H1 (cell line): ENCODE results near the gene LAMTOR4. TPM values are rescaled to one million over a fixed set of nuclear protein-coding genes. Genes with fewer than 3 reads are reported as not detected.

Experiments used
- CTCF ChIA-PET: fragments of 300-600 bp; sonication (Branson Sonifier 250); formaldehyde crosslinking; loops from one replicate; lab custom pipeline; 2021; ENCODE audit not compliant: partially characterized antibody; lab: Charles Lee
- POLR2A ChIA-PET: fragments of 300-600 bp; sonication (Branson Sonifier 250); formaldehyde crosslinking; loops from one replicate; lab custom pipeline; 2021; ENCODE audit warnings: inconsistent platforms; ENCODE audit not compliant: partially characterized antibody; lab: Charles Lee
- DNase-seq, 2 experiments: peaks; one replicate each; pipeline versions ENCODE4 v3.0.0 to v3.0.0-alpha.2; 2010 to 2022; ENCODE audit warnings: low spot score in 2 of 2, low read depth in 1 of 2, mixed read lengths in 1 of 2
- FAIRE-seq: peaks from 2 replicates; lab custom pipeline; 2011; peaks lifted over from hg19 to GRCh38; lab: Jason Lieb, UNC
- H2AFZ ChIP-seq: 2 replicates; pipeline ENCODE4 v1.8.1; 2012; ENCODE audit warnings: low read length, inconsistent platforms
- H2AK5ac ChIP-seq: 2 replicates; pipeline ENCODE4 v1.6.1; 2013; ENCODE audit warnings: low read depth, low read length
- H2BK120ac ChIP-seq: replicated peaks from 2 replicates; pipeline ENCODE3; 2013; ENCODE audit warnings: low read depth, low read length, inconsistent platforms
- H2BK12ac ChIP-seq: 2 replicates; pipeline ENCODE4 v1.6.1; 2013; ENCODE audit warnings: low read depth, low read length
- H2BK15ac ChIP-seq: 2 replicates; pipeline ENCODE4 v1.6.1; 2013; ENCODE audit warnings: low read length
- H2BK20ac ChIP-seq: 2 replicates; pipeline ENCODE4 v1.6.1; 2013; ENCODE audit warnings: low read length
- H2BK5ac ChIP-seq: 2 replicates; pipeline ENCODE4 v1.6.1; 2013; ENCODE audit warnings: low read depth, low read length
- H3K14ac ChIP-seq: 2 replicates; pipeline ENCODE4 v1.6.1; 2013; ENCODE audit warnings: inconsistent platforms; ENCODE audit not compliant: insufficient read length
- H3K18ac ChIP-seq: 2 replicates; pipeline ENCODE4 v1.6.1; 2013; ENCODE audit warnings: low read length; ENCODE audit errors: extremely low read depth
- H3K23ac ChIP-seq: 2 replicates; pipeline ENCODE4 v1.6.1; 2013; ENCODE audit warnings: inconsistent platforms; ENCODE audit not compliant: insufficient read length
- H3K23me2 ChIP-seq: 2 replicates; pipeline ENCODE4 v1.6.1; 2013; ENCODE audit warnings: low read depth, low read length
- H3K27ac ChIP-seq: 2 replicates; pipeline ENCODE4 v1.6.1; 2011; ENCODE audit warnings: low read depth, low read length, inconsistent platforms
- H3K27me3 ChIP-seq, 4 experiments: replicated peaks in 1 of 4; 1 replicate in 1 of 4; 2 replicates in 3 of 4; pipeline versions ENCODE4 v1.6.1 to v1.8.1; 2011 to 2013; ENCODE audit warnings: low read length in 3 of 4, mild to moderate bottlenecking in 3 of 4, inconsistent platforms in 2 of 4, mixed read lengths in 2 of 4, moderate library complexity in 1 of 4; ENCODE audit not compliant: control insufficient read depth in 3 of 4, insufficient read depth in 3 of 4; ENCODE audit errors: extremely low read depth in 1 of 4
- H3K36me3 ChIP-seq, 4 experiments: 2 replicates each; pipeline versions ENCODE4 v1.6.1 to v1.8.1; 2011 to 2013; ENCODE audit warnings: mild to moderate bottlenecking in 4 of 4, low read length in 3 of 4, moderate library complexity in 2 of 4, control low read depth in 1 of 4, inconsistent platforms in 1 of 4; ENCODE audit not compliant: insufficient read depth in 4 of 4, control insufficient read depth in 2 of 4
- H3K4ac ChIP-seq: replicated peaks from 2 replicates; pipeline ENCODE3; 2013; ENCODE audit warnings: low read length, low read depth, mixed read lengths, inconsistent platforms; ENCODE audit not compliant: insufficient read length
- H3K4me1 ChIP-seq, 4 experiments: replicated peaks in 1 of 4; 1 replicate in 1 of 4; 2 replicates in 3 of 4; pipeline versions ENCODE4 v1.6.1 to v1.8.1; 2011 to 2013; ENCODE audit warnings: low read length in 3 of 4, inconsistent platforms in 2 of 4, mixed read lengths in 1 of 4; ENCODE audit not compliant: insufficient read depth in 4 of 4, control insufficient read depth in 3 of 4
- H3K4me2 ChIP-seq, 2 experiments: 2 replicates each; pipeline versions ENCODE4 v1.6.1 to v1.8.1; 2011 to 2013; ENCODE audit warnings: low read depth in 2 of 2, low read length in 2 of 2, control low read depth in 1 of 2, inconsistent platforms in 1 of 2, mild to moderate bottlenecking in 1 of 2; ENCODE audit not compliant: insufficient read depth in 1 of 2
- H3K4me3 ChIP-seq, 4 experiments: fragments of 200-600, 300-600 bp in 1 of 4; sonication (generic), shearing (Covaris generic), sonication (Bioruptor Twin) in 1 of 4; 2 replicates each; pipeline versions ENCODE4 v1.5.1 to v1.8.1; 2011 to 2016; ENCODE audit warnings: low read length in 4 of 4, low read depth in 3 of 4, control low read depth in 2 of 4, inconsistent platforms in 2 of 4, mild to moderate bottlenecking in 2 of 4, mixed read lengths in 1 of 4, moderate library complexity in 1 of 4; ENCODE audit not compliant: insufficient read depth in 2 of 4; ENCODE audit errors: extremely low read depth in 1 of 4
- H3K56ac ChIP-seq: replicated peaks from 2 replicates; pipeline ENCODE3; 2013; ENCODE audit warnings: low read depth, mild to moderate bottlenecking, mixed read lengths, low read length, inconsistent platforms; ENCODE audit not compliant: insufficient read length
- H3K79me1 ChIP-seq: 2 replicates; pipeline ENCODE4 v1.6.1; 2013; ENCODE audit warnings: low read depth, low read length, control low read depth
- H3K79me2 ChIP-seq, 2 experiments: 2 replicates each; pipeline versions ENCODE4 v1.6.1 to v1.8.1; 2012 to 2013; ENCODE audit warnings: low read length in 2 of 2, mild to moderate bottlenecking in 2 of 2, inconsistent platforms in 1 of 2; ENCODE audit not compliant: insufficient read depth in 2 of 2, control insufficient read depth in 1 of 2
- H3K9ac ChIP-seq, 4 experiments: replicated peaks in 1 of 4; 1 replicate in 1 of 4; 2 replicates in 3 of 4; pipeline versions ENCODE4 v1.6.1 to v1.8.1; 2011 to 2013; ENCODE audit warnings: low read depth in 3 of 4, low read length in 3 of 4, control low read depth in 2 of 4, mild to moderate bottlenecking in 2 of 4, moderate library complexity in 2 of 4, inconsistent platforms in 1 of 4; ENCODE audit errors: extremely low read depth in 1 of 4
- H3K9me3 ChIP-seq, 2 experiments: 2 replicates each; pipeline versions ENCODE4 v1.6.1 to v1.8.1; 2012 to 2013; ENCODE audit warnings: mild to moderate bottlenecking in 2 of 2, moderate library complexity in 2 of 2, control low read depth in 1 of 2, inconsistent platforms in 1 of 2, low read depth in 1 of 2, low read length in 1 of 2, mixed read lengths in 1 of 2; ENCODE audit not compliant: insufficient read depth in 2 of 2
- H4K20me1 ChIP-seq, 2 experiments: replicated peaks in 1 of 2; 2 replicates each; pipeline versions ENCODE3 to v1.8.1; 2011 to 2013; ENCODE audit warnings: inconsistent platforms in 2 of 2, low read length in 2 of 2, mild to moderate bottlenecking in 1 of 2; ENCODE audit not compliant: insufficient read depth in 2 of 2, control insufficient read depth in 1 of 2
- H4K5ac ChIP-seq: 2 replicates; pipeline ENCODE4 v1.6.1; 2013; ENCODE audit warnings: low read length, low read depth, mixed read lengths, inconsistent platforms; ENCODE audit not compliant: insufficient read length
- H4K8ac ChIP-seq: 2 replicates; pipeline ENCODE4 v1.8.0; 2013; ENCODE audit warnings: mild to moderate bottlenecking, moderate library complexity, low read length, inconsistent platforms; ENCODE audit not compliant: insufficient read depth; ENCODE audit errors: extremely low read depth
- H4K91ac ChIP-seq: replicated peaks from 2 replicates; pipeline ENCODE3; 2013; ENCODE audit warnings: low read length, mixed read lengths, inconsistent platforms; ENCODE audit not compliant: insufficient read length
- ASH2L ChIP-seq: fragments of 200-600, 300-600 bp; sonication (generic); IDR thresholded peaks from one replicate; pipeline ENCODE4 v1.7.1; 2017; ENCODE audit warnings: low read length
- CHD2 ChIP-seq: IDR thresholded peaks from 2 replicates; pipeline ENCODE4 v1.6.1; 2012; ENCODE audit warnings: low read length, improper control_type of control experiment
- CTBP2 ChIP-seq: IDR thresholded peaks from 2 replicates; pipeline ENCODE4 v1.7.0; 2011; ENCODE audit warnings: borderline replicate concordance, mild to moderate bottlenecking, moderate library complexity, mixed read lengths, low read length; ENCODE audit not compliant: insufficient read depth, insufficient read length
- PHF8 ChIP-seq: fragments of 200-600 bp; sonication (generic); conservative IDR thresholded peaks from 2 replicates; pipeline ENCODE4 v1.7.1; 2012; ENCODE audit warnings: low read depth, mild to moderate bottlenecking, inconsistent platforms, low read length, moderate library complexity
- POLR2A ChIP-seq, 2 experiments: IDR thresholded peaks; 1 replicate in 1 of 2; 2 replicates in 1 of 2; pipeline ENCODE4 v1.6.1; 2011; ENCODE audit warnings: low read depth in 2 of 2, low read length in 2 of 2, mild to moderate bottlenecking in 2 of 2; ENCODE audit errors: control extremely low read depth in 1 of 2
- RAD21 ChIP-seq, 2 experiments: IDR thresholded peaks in 1 of 2; conservative IDR thresholded peaks in 1 of 2; 2 replicates each; pipeline ENCODE4 v1.6.1; 2011; ENCODE audit warnings: low read depth in 2 of 2, low read length in 2 of 2, improper control_type of control experiment in 1 of 2, inconsistent platforms in 1 of 2, mild to moderate bottlenecking in 1 of 2, moderate library complexity in 1 of 2
- SP1 ChIP-seq: IDR thresholded peaks from 2 replicates; pipeline ENCODE4 v1.6.1; 2011; ENCODE audit warnings: low read depth, low read length
- YY1 ChIP-seq: IDR thresholded peaks from 2 replicates; pipeline ENCODE4 v1.6.1; 2011; ENCODE audit warnings: low read depth, mild to moderate bottlenecking, low read length
- WGBS, 2 experiments: shearing (Covaris generic) in 1 of 2; methylation state at CpG; one replicate each; pipeline versions ENCODE4 v1.1.6 to v1.1.7; 2013 to 2015; ENCODE audit warnings: low lambda C conversion rate in 2 of 2, mixed read lengths in 2 of 2, inconsistent platforms in 1 of 2, low coverage in 1 of 2, missing lambda C conversion rate in 1 of 2; ENCODE audit not compliant: insufficient replicate concordance in 2 of 2, insufficient coverage in 1 of 2, insufficient read length in 1 of 2; ENCODE audit errors: extremely low coverage in 1 of 2, missing lambda C conversion rate in 1 of 2; 5-methylcytosine and 5-hydroxymethylcytosine counted together
- long read RNA-seq, 2 experiments: library from RNA in 1 of 2; library from capped mRNA in 1 of 2; stranded (forward); transcript quantifications; one replicate each; pipeline ENCODE4 v2.0.0, GENCODE V29; 2021; ENCODE audit warnings: inconsistent platforms in 1 of 2
- polyA minus RNA-seq, 3 experiments: library from RNA; depleted of rRNA, polyadenylated mRNA; stranded (reverse); fragments of >200 nt; gene quantifications; 1 replicate in 2 of 3; 2 replicates in 1 of 3; pipeline ENCODE4 v1.2.3, GENCODE V29; 2011
- polyA plus RNA-seq, 7 experiments: library from polyadenylated mRNA; depleted of rRNA in 3 of 7; stranded (reverse) in 5 of 7; unstranded in 2 of 7; fragments of >200 nt in 5 of 7; fragments of 200-250 nt in 2 of 7; gene quantifications; 1 replicate in 5 of 7; 2 replicates in 1 of 7; 4 replicates in 1 of 7; pipeline versions ENCODE4 v1.2.1 to v1.2.3, GENCODE V29; 2011 to 2013; ENCODE audit warnings: missing spikeins in 2 of 7, mixed read lengths in 2 of 7
- total RNA-seq: library from RNA; stranded (reverse); fragmentation: NEBNext Ultra II Directional; extraction: Animal tissue kit (Norgen Biotek cat#: 25700); gene quantifications from 2 replicates; pipeline ENCODE4 v1.2.1, GENCODE V29; 2021

LAMTOR4 gene
- total RNA-seq (153 and 161 TPM in 2 replicates), polyA plus RNA-seq (2011; rRNA removed) (622 and 735 TPM in 2 replicates), polyA minus RNA-seq (2011; rRNA and poly(A)+ RNA removed) (44.3 and 46.6 TPM in 2 replicates)
- polyA plus RNA-seq (2011; cell fraction: cytosol; rRNA removed) = 505 TPM
- 363 TPM for polyA plus RNA-seq (2011; cell fraction: nucleus; rRNA removed)
- 152 to 293 TPM (median 281 TPM) in 4 replicates for polyA plus RNA-seq (2012, experiment 1 of 2)
- 327 TPM for polyA plus RNA-seq (2012, experiment 2 of 2)
- 160 TPM for polyA plus RNA-seq (2013, experiment 1 of 2)
- 154 TPM for polyA plus RNA-seq (2013, experiment 2 of 2)
- 43.1 TPM for polyA minus RNA-seq (2011; cell fraction: cytosol; rRNA and poly(A)+ RNA removed)
- polyA minus RNA-seq (2011; cell fraction: nucleus; rRNA and poly(A)+ RNA removed) = 53.3 TPM
- long read RNA-seq, experiment 1, transcript LAMTOR4-204 (3 exons, 371 nt) = minor isoform, 15 of 55 reads
- long read RNA-seq, experiment 1, transcript LAMTOR4-201 (4 exons, 605 nt) = major isoform, 21 of 55 reads
- long read RNA-seq, experiment 1, transcript LAMTOR4-205 (4 exons, 621 nt) = minor isoform, 5 of 55 reads
- long read RNA-seq, experiment 1, partial matches to known transcripts = 13 of 55 reads
- long read RNA-seq, experiment 1, other reads (novel, unspliced or antisense) = 1 of 55 reads
- long read RNA-seq, experiment 2, partial matches to known transcripts = 1 of 9 reads
- long read RNA-seq, experiment 2, other reads (novel, unspliced or antisense) = 1 of 9 reads

GRCh38 chr7:100148559-100149328 lies at the start of gene LAMTOR4:
Gene LAMTOR4 (plus strand): TSS chr7:100148918. CDS start chr7:100148973, 55 bp downstream.
- H3K14ac ChIP-seq = no peak within 1 kb of the TSS
- peaks cover 1 to 4% of the 10 kb centered on the region in 2 experiments for H4K20me1 ChIP-seq
- H3K9ac ChIP-seq = peak within 1 kb of the TSS; percentile 69 to 81 (median 75)
- peak within 1 kb of the TSS; percentile 71 to 89 (median 78) for H3K4me3 ChIP-seq
- H3K18ac ChIP-seq = peak within 1 kb of the TSS; percentile 98
- POLR2A ChIA-PET = interaction anchor here (0.9 to 2.8 kb wide), 21 partner anchors 9 to 63 kb away, joined by 3 to 45 read pairs (median 5); partner anchors contain the start of genes AP4M1, GAL3ST4, GPC2 and MBLAC1
- no peaks in the 10 kb centered on the region for H3K27me3 ChIP-seq
- no peak within 1 kb of the TSS for H2BK120ac ChIP-seq
- peak within 1 kb of the TSS; percentile 98 for H2BK5ac ChIP-seq
- CTCF ChIA-PET = interaction anchor here (0.7 to 10.2 kb wide), 3 partner anchors 11 to 40 kb away, joined by 3 to 108 read pairs (median 5); no protein-coding TSS in a partner anchor
- H2BK12ac ChIP-seq = no peak within 1 kb of the TSS
- H3K4ac ChIP-seq = peak within 1 kb of the TSS; percentile 96
- peak within 1 kb of the TSS; percentile 83 for H3K56ac ChIP-seq
- H2AK5ac ChIP-seq = no peak within 1 kb of the TSS
- 2% methylated on average over 42 of the region's 46 CpGs; no CpG with 5 or more reads in 1 of the 2 experiments for WGBS, 2 experiments
- H3K4me2 ChIP-seq = peak within 1 kb of the TSS; percentile 55 to 80
- peak within 1 kb of the TSS; percentile 28; the same call in 1 of the 2 replicates for H2AFZ ChIP-seq
- H3K27ac ChIP-seq = no peak within 1 kb of the TSS
- no peaks in the 10 kb centered on the region for H3K9me3 ChIP-seq
- no peak within 1 kb of the TSS for H3K23ac ChIP-seq
- H4K5ac ChIP-seq = peak within 1 kb of the TSS; percentile 92
- H2BK15ac ChIP-seq = no peak within 1 kb of the TSS
- H3K79me1 ChIP-seq = no peaks in the 10 kb centered on the region; the same call in 1 of the 2 replicates
- H3K4me1 ChIP-seq = peaks cover 0 to 4% (median under 1%) of the 10 kb centered on the region in 4 experiments; a peak in 3 of 7 replicates
- peak; percentile 60 for FAIRE-seq
- peaks cover 3% of the 10 kb centered on the region for H3K23me2 ChIP-seq
- peaks cover 2 to 14% (median 8%) of the 10 kb centered on the region in 4 experiments; a peak in 5 of 8 replicates for H3K36me3 ChIP-seq
- peak; percentile 94 to 99 for DNase-seq
- peak within 1 kb of the TSS; percentile 94 for H4K8ac ChIP-seq
- H3K79me2 ChIP-seq = peaks cover 0 to 12% of the 10 kb centered on the region in 2 experiments; a peak in 2 of 4 replicates
- H2BK20ac ChIP-seq = peak within 1 kb of the TSS; percentile 43; the same call in 1 of the 2 replicates
- H4K91ac ChIP-seq = peak within 1 kb of the TSS; percentile 86
- no peak for TF ChIP-seq YY1
- TF ChIP-seq CTBP2 = no peak
- peak; percentile 38 to 69; a peak in 2 of 3 replicates for TF ChIP-seq POLR2A (IDR thresholded peaks at IDR 0.05; ENCODE audit: control extremely low read depth in 1 of 2, low read depth in 2 of 2, low read length in 2 of 2)
- peak; percentile 56 for TF ChIP-seq PHF8
- peak; percentile 92 for TF ChIP-seq CHD2
- peak; percentile 52 for TF ChIP-seq ASH2L
- no peak for TF ChIP-seq RAD21 (IDR thresholded peaks at IDR 0.05 in 1 of 2, conservative IDR thresholded peaks at IDR 0.05 in 1 of 2; ENCODE audit: low read depth in 2 of 2, low read length in 2 of 2)
- peak; percentile 99 for TF ChIP-seq SP1
